ENCODE measurements around the gene TSKU.

DNA sequence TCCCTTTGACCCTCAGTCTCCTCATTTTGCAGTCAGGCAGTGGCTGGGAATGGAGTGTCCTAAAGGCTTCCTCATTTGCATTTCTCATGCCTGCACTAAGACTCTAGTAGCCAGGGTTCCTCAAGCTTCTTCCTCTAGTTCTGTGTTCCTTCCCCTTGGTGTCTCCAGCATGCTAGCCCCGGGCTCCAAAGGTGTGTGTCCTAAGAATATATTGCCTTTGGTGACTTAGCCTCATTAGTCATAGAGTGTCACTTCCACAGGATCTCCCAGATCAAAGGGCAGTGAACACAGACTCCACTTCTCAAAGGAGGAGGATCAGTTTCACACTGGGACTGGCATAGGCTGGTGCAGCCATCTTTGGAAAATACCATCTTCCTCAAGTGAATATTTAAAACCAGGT, 56.2 kb downstream of the TSKU start:
- TF ChIP-seq EZH2 (IDR thresholded peaks at IDR 0.05; ENCODE audit: borderline replicate concordance): no peak
- TF ChIP-seq, protein P1, sequence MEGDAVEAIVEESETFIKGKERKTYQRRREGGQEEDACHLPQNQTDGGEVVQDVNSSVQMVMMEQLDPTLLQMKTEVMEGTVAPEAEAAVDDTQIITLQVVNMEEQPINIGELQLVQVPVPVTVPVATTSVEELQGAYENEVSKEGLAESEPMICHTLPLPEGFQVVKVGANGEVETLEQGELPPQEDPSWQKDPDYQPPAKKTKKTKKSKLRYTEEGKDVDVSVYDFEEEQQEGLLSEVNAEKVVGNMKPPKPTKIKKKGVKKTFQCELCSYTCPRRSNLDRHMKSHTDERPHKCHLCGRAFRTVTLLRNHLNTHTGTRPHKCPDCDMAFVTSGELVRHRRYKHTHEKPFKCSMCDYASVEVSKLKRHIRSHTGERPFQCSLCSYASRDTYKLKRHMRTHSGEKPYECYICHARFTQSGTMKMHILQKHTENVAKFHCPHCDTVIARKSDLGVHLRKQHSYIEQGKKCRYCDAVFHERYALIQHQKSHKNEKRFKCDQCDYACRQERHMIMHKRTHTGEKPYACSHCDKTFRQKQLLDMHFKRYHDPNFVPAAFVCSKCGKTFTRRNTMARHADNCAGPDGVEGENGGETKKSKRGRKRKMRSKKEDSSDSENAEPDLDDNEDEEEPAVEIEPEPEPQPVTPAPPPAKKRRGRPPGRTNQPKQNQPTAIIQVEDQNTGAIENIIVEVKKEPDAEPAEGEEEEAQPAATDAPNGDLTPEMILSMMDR (IDR thresholded peaks at IDR 0.05; ENCODE audit: poor library complexity): no peak

All from hepatocyte (in vitro differentiated cells).